ENCODE data around the gene NR1H3. TPM values are rescaled to one million over a fixed set of nuclear protein-coding genes. Genes with fewer than 3 reads are reported as not detected.

Gene NR1H3
- total RNA-seq, 1 donor from 2014 or later = 61.2 TPM

- H3K27me3 Mint-ChIP-seq (ENCODE audit: unreplicated experiment) = peaks cover 5% of the 10 kb centered on the region
- DNase-seq (ENCODE audit: low spot score) = no peak
- H3K27ac Mint-ChIP-seq (ENCODE audit: unreplicated experiment) = peak overlapping the region; percentile 99
- H3K4me3 Mint-ChIP-seq (ENCODE audit: unreplicated experiment) = peak overlapping the region; percentile 98
- peaks cover 17% of the 10 kb centered on the region for H3K36me3 Mint-ChIP-seq (ENCODE audit: low read depth, unreplicated experiment)
- H3K9me3 Mint-ChIP-seq (ENCODE audit: unreplicated experiment) = no peaks in the 10 kb centered on the region
- no peak for TF ChIP-seq CTCF (IDR thresholded peaks at IDR 0.05; ENCODE audit: unreplicated experiment)
- H3K4me1 Mint-ChIP-seq (ENCODE audit: unreplicated experiment) = peaks cover 20% of the 10 kb centered on the region
These were observed 9.5 kb upstream of the NR1H3 start for GRCh38 chr11:47248304-47248663.

GRCh38 chr11:47248664-47249377 lies 9.0 kb upstream of the NR1H3 start, which contains the start of gene ACP2:
TSS of gene ACP2 (minus strand) at chr11:47248814. CDS start at chr11:47248789, 25 bp downstream.
- Mint-ChIP-seq H3K4me1 (ENCODE audit: unreplicated experiment) (peaks cover 25% of the 10 kb centered on the region), H3K36me3 (ENCODE audit: low read depth, unreplicated experiment) (peaks cover 15% of the 10 kb centered on the region), H3K9me3 (ENCODE audit: unreplicated experiment) (no peaks in the 10 kb centered on the region), H3K27ac (ENCODE audit: unreplicated experiment) (peak within 1 kb of the TSS; percentile 99), H3K27me3 (ENCODE audit: unreplicated experiment) (peaks cover 4% of the 10 kb centered on the region), H3K4me3 (ENCODE audit: unreplicated experiment) (peak within 1 kb of the TSS; percentile 98)
- peak; percentile 75 for DNase-seq (ENCODE audit: low spot score)
- no peak for TF ChIP-seq CTCF (IDR thresholded peaks at IDR 0.05; ENCODE audit: unreplicated experiment)

- DNase-seq (ENCODE audit: low spot score) = no peak
- H3K36me3 Mint-ChIP-seq (ENCODE audit: low read depth, unreplicated experiment) = peaks cover 12% of the 10 kb centered on the region
- H3K27me3 Mint-ChIP-seq (ENCODE audit: unreplicated experiment) = peaks cover 2% of the 10 kb centered on the region
- peaks cover 30% of the 10 kb centered on the region for H3K4me1 Mint-ChIP-seq (ENCODE audit: unreplicated experiment)
- no peaks in the 10 kb centered on the region for H3K9me3 Mint-ChIP-seq (ENCODE audit: unreplicated experiment)
- no peak for TF ChIP-seq CTCF (IDR thresholded peaks at IDR 0.05; ENCODE audit: unreplicated experiment)
- H3K27ac Mint-ChIP-seq (ENCODE audit: unreplicated experiment) = peak overlapping the region; percentile 99
- H3K4me3 Mint-ChIP-seq (ENCODE audit: unreplicated experiment) = peak overlapping the region; percentile 98
These were observed 8.4 kb upstream of the NR1H3 start for GRCh38 chr11:47249378-47249715.

GRCh38 chr11:47251751-47252150 lies 6.0 kb upstream of the NR1H3 start:
- TF ChIP-seq CTCF (IDR thresholded peaks at IDR 0.05; ENCODE audit: unreplicated experiment) = no peak
- H3K4me3 Mint-ChIP-seq (ENCODE audit: unreplicated experiment) = no peak overlapping the region
- no peak for DNase-seq (ENCODE audit: low spot score)
- H3K4me1 Mint-ChIP-seq (ENCODE audit: unreplicated experiment) = peaks cover 52% of the 10 kb centered on the region
- H3K27me3 Mint-ChIP-seq (ENCODE audit: unreplicated experiment) = peaks cover 5% of the 10 kb centered on the region
- H3K27ac Mint-ChIP-seq (ENCODE audit: unreplicated experiment) = no peak overlapping the region
- H3K36me3 Mint-ChIP-seq (ENCODE audit: low read depth, unreplicated experiment) = no peaks in the 10 kb centered on the region
- H3K9me3 Mint-ChIP-seq (ENCODE audit: unreplicated experiment) = no peaks in the 10 kb centered on the region

- no peak for DNase-seq (ENCODE audit: low spot score)
- no peaks in the 10 kb centered on the region for H3K9me3 Mint-ChIP-seq (ENCODE audit: unreplicated experiment)
- H3K27ac Mint-ChIP-seq (ENCODE audit: unreplicated experiment) = peak overlapping the region; percentile 99
- peaks cover 58% of the 10 kb centered on the region for H3K4me1 Mint-ChIP-seq (ENCODE audit: unreplicated experiment)
- peaks cover 5% of the 10 kb centered on the region for H3K27me3 Mint-ChIP-seq (ENCODE audit: unreplicated experiment)
- TF ChIP-seq CTCF (IDR thresholded peaks at IDR 0.05; ENCODE audit: unreplicated experiment) = no peak
- H3K4me3 Mint-ChIP-seq (ENCODE audit: unreplicated experiment) = no peak overlapping the region
- no peaks in the 10 kb centered on the region for H3K36me3 Mint-ChIP-seq (ENCODE audit: low read depth, unreplicated experiment)
These were observed 4.1 kb upstream of the NR1H3 start for GRCh38 chr11:47253660-47254059.
